DMS153 treated with DMSO at 0.1 percent for 48 hours (cell line): Measurements from ENCODE around the gene CHIA.

Experiments
- DNase-seq: peaks from one replicate; lab custom pipeline; 2025; ENCODE audit not compliant: unreplicated experiment; lab: John Stamatoyannopoulos, UW

The CHIA gene

DNA sequence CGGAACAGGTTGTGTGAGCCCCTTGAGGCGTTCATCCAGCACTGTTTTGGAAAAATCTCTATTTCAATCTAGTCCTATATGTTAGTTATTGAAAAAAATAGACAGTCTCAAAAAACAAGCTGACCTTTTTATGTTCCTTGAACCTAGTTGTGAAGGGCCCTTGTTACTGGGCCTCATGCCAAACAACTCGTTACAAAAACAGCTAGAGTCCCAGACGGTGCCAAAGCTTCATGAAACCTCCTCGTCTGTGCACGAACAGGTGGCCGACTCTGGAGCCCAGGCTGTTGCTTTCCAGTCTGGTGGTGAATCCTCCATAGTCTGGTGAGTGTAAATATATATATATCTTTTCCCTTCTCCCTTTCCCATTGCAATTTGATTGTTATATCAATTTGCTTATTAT lies at the start of gene CHIA:
CHIA (plus strand) TSS at position 222 of the 400 bp plus-strand sequence. CDS start 19,617 bp downstream, outside the sequence.
- peak; percentile 84 for DNase-seq

DNA sequence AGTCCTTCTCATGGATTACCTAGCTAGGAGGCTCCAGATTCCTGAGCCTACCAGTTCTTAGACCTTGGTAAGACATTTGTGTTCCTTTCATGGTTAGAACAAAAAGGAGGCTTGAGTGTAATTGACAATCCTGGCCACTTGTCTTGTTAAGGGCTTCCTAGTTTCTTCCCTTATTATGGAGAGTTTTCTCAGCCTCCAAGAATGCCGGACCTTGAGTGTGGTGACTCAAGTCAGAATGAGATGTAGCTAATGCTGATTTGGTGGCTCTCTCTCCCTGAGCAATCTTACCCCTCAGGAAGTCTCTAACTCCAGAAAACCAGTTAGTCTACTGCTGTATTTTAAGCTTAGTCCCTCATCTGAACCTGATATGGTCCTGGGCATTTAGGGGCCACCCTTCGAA lies 48.9 kb upstream of the CHIA start:
- DNase-seq, result no peak

- DNase-seq, result no peak
These were observed 47.7 kb upstream of the CHIA start for GRCh38 chr1:111242805-111243523.

DNA sequence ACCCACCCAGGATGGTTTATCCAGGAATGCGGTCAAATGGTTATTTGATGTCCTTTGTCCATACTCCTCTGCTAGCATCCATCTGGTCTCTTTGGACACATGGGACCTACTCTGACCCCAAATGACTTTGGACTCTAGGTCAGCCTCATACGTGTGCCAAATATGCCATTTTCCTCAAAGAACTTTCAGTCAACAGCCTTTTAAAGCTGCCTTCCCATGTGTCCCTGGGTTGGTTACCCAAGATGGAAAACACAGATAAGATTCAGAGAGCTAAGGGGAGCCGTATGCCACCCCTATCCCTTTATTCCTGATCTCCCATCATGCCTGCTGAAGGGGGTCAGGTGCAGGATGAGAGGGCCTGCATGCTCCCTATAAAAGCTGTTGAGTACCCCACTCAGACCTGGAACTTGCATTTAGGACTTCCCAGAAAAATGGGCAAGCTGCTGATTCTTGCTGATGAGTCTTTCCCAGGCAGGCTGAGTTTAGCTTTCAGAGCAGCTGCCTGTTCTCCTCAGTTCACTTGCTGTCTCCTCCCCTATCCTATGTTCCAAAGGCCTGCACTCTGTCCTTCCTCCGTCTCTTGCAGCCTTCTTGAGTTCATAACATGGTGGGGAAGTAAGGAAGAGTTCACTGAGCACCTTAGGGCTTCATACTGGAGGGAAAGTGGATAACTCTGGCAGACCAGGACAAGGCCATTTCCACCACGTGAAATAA lies 43.4 kb upstream of the CHIA start:
- DNase-seq, result no peak

- no peak for DNase-seq
These were observed 40.7 kb upstream of the CHIA start for GRCh38 chr1:111249960-111250359.

DNA sequence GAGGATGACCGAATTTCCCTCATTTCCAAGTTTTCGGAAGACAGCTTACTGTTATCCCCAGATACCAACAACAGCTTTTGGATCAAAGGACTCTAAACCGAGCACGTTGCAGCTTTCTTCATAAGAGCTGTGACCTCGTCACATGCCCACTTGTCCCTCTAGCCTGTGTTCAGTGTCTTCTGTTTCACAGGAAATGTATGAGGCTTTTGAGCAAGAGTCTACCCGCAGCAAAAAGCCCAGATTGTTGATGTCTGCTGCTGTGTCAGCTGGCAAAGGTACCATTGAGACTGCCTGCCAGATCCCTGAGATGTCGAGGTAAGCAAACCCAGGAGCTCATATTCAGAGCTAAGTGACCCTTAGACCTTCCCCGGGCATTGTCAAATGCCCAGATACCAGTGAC lies 39.1 kb upstream of the CHIA start:
- DNase-seq, result no peak

- DNase-seq, result no peak
These were observed 37.9 kb upstream of the CHIA start for GRCh38 chr1:111252786-111253185.

DNA sequence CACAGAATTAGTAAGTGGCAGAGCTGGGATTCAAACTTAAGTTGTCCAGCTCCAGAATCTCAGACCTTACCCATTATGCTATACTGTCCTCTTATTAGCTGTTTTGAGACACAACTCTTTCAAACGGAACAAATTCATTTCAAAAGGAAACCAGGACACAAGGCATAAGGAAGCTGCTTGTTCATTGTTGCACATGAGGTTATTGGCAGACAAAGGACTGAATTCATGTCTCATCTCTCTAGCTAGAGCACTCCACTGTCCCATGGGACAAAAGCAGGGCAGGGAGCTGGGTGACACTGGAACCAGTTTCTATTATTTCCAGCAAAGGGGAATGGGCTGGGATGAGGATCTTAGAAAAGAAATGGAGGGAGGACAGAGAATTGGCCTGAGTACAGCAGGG lies 36.8 kb upstream of the CHIA start:
- no peak for DNase-seq

DNA sequence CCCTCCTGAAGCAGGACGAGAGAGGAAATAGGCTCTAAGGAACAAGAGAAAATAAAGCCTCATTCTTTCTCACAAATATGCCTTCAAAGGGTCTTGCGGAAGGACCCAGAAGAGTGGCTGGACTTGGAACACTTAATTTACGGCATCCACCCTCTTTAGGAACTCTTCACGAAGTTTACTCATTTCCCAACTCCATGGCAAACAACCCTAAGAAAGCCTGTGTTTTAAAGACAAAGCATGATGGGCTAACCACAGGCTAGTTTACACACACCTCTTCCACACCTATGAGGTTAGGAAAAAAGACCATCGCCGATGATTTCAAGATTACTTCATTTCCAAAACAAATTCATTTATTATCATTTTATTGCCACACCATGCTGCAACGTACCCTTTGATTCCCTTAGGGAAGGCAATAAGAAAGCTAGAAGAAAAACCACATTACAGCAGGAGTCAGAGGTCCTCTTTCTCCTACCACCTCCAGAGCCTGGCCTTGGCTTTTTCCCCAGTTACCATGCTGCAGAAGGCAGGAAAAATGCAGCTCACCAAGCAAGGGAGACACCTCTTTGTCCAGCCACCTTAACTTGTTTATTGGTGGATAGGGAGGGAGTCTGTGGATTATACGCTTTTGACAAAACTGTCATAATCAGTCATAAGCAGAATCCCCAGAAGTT lies 33.5 kb upstream of the CHIA start:
- DNase-seq, result no peak

DNA sequence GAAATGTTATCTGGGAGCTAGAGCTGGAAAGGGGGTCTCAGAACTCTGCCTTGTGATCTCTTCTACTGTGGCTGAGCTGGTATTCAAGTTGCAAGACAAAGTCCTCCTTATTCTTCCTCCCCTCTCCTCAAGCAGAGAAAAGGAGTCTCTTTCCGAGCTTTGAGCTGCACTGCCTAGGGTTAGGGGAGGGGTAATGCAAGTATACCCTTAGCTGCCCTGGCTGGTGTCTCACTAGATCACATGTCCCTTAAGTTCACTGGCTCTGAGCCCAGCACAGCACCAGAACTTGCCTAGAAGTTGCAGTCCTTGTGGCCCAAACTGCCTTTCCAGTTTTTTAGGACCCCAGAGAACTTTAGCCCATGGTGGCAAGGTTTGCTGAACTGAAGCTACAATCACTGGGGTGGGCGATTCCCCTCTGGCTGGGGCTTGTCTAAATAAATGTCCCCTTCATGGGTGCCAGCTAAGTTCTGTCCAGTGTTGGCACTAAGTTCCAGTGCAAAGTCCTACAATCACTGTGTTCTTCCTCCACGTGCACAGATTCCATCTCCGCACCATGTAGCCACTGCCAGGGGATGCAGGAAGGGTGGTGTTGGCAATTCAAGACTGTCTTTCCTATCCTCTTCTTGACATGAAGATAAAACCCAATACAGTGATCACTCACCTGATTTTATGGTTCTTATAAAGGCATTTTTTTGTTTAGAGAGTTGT lies 22.7 kb upstream of the CHIA start:
- DNase-seq, result no peak

DNA sequence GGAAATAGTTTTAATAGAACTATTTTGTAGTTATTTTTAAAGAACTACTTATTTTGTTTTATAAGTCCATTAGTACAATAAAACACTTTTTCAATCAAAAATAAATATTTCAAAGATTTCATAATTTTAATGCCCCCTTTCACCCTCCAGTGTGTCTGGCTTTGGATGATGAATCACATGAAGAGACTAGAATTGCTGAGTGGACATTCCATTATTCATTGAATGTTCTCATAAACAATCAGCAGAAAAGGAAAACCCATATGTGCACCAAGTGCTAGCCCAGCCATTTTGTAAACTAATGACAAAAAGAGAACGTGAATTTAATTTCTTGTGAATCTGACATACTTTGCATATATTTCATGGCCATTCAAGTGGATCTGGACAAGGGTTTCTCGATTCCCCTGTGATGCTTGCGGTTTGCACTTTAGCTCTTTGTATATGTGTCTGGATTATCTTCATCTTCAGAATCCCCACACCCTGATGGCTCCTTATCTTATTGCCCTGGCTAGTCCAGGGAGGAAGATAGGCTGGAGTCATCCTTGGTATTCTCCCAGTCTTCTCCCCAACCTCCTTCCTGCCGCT lies 20.7 kb upstream of the CHIA start:
- DNase-seq, result no peak

DNA sequence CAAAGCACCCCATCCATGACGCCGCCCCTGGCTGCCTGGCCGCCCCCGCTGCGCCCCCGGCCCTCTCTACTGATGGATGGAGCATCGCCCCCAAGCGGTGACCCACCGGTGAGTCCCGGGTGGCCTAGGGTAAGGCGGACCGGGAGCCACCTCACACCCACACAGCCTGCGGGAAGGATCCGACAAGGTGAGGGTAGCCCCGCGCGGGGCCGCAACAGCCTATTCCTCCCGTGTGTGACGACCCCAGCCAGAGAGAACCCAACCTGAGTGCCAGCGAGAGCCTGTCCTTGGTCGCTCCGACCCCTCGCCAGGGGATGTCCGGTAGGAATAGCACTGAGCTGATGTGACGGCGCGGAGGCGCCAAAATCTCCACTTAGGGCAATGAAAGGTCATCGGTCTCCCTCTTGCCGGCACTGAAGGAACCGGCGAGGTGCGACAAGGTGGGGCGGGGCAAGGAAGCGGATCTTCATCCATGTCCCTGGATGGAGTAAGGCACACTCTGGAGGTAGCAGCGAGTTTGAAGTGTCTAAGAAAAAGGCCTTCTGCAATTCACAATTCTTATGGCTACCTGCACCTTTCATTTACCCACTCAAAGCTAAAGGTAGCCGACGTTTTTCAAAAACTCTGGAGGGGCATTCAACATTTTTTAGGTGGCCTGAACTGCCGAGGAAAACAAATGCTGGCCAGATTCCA lies 19.7 kb upstream of the CHIA start:
- no peak for DNase-seq

GRCh38 chr1:111271464-111271801 lies 19.2 kb upstream of the CHIA start:
- DNase-seq, result no peak

GRCh38 chr1:111272081-111272480 lies 18.6 kb upstream of the CHIA start:
- DNase-seq, result no peak

- DNase-seq, result no peak
These were observed 16.0 kb upstream of the CHIA start for GRCh38 chr1:111274653-111275052.

GRCh38 chr1:111275079-111275478 lies 15.6 kb upstream of the CHIA start:
- no peak for DNase-seq

- no peak for DNase-seq
These were observed 14.7 kb upstream of the CHIA start for GRCh38 chr1:111275780-111276433.

- no peak for DNase-seq
These were observed 11.5 kb upstream of the CHIA start for GRCh38 chr1:111279144-111279543.

GRCh38 chr1:111280267-111280666 lies 10.4 kb upstream of the CHIA start:
- DNase-seq, result no peak

DNA sequence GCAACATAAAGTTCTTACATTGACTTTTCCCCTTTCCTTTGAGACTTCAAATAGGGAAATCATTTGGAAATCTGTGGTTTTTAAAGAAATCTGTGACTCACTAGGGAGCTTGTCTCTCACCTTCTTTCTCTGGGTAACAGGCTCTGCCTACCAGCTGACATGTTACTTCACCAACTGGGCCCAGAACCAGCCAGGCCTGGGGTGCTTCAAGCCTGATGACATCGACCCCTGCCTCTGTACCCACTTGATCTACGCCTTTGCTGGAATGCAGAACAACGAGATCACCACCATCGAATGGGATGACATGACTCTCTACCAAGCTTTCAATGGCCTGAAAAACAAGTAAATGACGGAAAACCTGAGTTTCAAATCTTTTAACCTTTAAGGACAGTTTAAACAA lies 9.2 kb upstream of the CHIA start:
- DNase-seq, result no peak
